Stimulated activated CD8-positive, alpha-beta memory T cell treated with anti-CD3 and anti-CD28 coated beads, Interleukin-12 subunit alpha, Interleukin-12 subunit beta, amount 100 ng/mL, for 1 hour (primary cell): ENCODE data around the gene NOC2L.
"Not testable (repeated sequence)": the region's sequence is repeated elsewhere in the genome, so short reads cannot be mapped to it uniquely, and the experiment has no call there.

Experiments used
- DNase-seq: peaks from one replicate; pipeline ENCODE4 v3.0.0-alpha.2; 2020; ENCODE audit warnings: low read depth

The NOC2L gene

DNA sequence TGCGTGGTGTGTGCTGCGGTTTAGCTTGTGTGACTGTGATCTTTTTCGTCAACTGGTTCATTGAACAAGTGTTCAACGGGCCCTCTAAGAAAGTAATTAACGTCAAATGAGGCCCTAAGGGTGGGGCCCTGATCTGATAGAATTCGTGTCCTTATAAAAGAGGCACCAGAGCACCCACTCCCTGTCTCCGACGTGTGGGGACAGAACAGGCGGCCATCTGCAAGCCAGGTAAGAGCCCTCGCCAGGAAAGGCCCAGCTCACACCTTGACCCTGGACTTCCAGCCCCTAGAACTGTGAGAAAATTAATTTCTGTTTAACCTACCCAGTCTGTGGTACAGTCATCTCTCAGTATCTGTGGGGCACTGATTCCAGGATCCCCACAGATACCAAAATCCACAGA, 55.8 kb downstream of the NOC2L start:
- no peak for DNase-seq

DNA sequence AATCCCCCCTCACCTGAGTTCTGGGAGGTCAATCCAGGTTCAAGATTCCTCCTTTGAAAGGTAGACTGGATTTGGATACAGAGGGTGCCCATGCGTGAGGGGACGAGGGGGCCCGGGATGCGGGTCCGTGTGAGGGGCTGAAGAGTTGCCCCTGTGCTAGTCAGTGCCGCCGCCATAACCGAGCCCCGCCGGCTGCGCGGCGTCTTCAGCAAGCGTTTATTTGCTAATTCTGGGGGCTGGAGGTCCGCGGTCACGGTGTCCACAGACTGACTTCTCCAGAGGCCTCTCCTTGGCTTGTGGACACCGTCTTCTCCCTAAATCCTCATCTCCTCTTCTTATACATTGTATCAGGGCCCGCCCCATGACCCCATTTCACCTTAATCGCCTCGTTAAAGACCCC, 56.3 kb downstream of the NOC2L start:
- DNase-seq = no peak

DNA sequence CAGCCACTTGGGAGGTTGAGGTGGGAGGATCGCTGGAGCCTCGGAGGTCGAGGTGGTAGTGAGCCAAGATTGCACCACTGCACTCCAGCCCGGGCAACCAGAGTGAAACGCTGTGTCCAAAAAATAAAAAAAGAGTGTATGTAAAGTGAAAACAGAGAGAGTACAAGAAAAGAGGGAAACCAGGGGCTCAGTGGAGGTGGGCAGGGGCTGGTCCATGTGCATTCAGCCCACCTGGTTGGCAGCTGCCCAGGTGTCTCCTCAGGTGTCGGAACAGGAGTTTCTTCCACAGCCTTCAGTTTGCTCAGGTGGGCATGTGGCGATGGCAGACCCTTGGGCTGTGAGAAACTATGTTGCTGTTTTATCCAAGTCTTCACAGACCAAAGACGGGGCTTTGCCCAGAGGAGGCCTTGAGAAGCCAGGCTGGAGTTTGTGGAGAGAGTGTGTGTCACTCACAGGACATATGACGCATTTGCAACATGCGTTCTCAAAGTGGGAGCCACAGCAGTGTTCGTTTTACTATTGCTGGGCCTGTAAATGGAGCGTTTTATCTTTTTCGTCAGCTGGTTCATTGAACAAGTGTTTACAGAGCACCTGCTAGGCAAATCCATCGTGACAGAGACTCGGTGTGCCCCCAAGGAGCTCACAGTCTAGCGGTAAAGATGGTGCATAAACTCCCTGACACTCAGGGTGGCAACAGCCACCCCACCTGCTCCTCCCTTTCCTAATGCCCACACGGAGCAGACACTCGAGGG, 57.8 kb downstream of the NOC2L start:
- DNase-seq = no peak

DNA sequence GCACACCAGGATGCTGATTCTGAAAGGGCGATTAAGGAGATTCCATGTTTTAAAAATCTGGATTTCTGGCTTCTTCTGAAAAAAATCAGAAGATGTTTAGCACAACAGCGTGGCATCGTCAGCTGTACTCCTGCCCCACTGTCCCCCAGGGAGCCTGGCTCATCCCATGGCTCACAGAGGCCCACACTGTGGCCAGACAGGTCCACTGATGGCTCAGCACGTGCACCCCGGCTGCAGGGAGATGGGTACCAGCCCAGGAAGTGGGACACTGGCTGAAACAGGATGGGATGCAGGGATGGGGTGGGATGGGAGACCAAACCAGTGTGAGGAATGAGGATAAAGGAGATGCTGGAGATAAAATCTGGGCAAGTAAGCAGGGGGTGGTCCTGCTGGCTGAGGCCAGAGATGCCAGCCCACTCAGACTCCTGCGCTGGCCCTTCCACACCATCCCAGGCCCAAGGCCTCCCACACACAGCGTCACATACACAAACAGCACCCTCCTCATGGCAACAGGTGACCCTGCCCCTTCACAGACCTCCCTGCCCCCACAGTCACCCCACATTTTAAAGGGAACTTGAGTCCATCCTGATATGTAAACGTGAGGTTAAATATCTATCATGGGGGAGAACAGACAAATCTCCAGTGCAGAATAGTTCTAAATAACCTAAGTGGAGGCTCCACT, 59.3 kb downstream of the NOC2L start:
- DNase-seq = no peak

DNA sequence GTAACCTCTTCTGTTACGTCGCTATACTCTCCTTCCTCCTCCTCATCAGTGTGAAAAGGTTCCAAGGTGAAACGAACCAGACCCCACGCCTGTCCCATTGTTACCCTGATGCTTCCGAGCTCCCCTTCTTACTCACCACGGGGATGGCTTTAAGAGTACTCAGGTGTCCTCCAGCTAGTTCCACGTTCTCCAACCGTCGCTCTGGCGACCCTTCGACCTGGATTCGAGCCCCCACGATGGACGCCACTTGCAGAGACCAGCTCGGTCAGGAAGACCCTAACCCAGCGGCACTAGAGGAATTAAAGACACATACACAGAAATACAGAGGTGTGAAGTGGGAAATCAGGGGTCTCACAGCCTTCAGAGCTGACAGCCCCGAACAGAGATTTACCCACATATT, 61.1 kb downstream of the NOC2L start:
- DNase-seq = not testable (repeated sequence)

DNA sequence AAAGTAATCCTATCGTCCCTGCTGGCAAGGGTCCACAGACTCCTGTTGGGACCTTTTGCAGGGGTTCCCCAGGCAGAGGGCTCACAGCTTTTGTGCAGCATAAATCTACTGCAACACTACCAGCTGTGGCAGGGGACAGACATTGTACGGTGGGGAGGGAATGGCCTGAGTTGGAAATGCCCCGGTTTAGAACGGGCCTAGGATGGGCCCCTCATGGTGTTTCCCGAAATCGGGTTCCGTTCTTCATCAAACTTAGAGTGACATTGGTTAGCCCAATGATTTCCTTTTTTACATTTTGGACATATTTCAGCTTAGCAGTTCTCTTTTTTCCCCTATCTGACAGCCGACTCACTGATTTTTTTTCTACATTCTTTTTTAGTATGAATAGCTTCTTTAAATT, 61.8 kb downstream of the NOC2L start:
- DNase-seq = no peak
